Progenitor cell of endocrine pancreas (in vitro differentiated cells): ENCODE measurements around the gene MTF1. TPM values are rescaled to one million over a fixed set of nuclear protein-coding genes. Genes with fewer than 3 reads are reported as not detected.
"Not testable (repeated sequence)": the region's sequence is repeated elsewhere in the genome, so short reads cannot be mapped to it uniquely, and the experiment has no call there.

ENCODE experiments used
- DNase-seq: peaks from one replicate; pipeline ENCODE4 v3.0.0; 2021; ENCODE audit warnings: low spot score; ENCODE audit not compliant: unreplicated experiment
- H3K27ac Mint-ChIP-seq: 2 replicates; pipeline ENCODE4 v1.8.0; 2021; ENCODE audit warnings: mild to moderate bottlenecking, moderate library complexity, mixed read lengths
- H3K27me3 Mint-ChIP-seq: 2 replicates; pipeline ENCODE4 v1.8.0; 2021; ENCODE audit warnings: mixed read lengths
- H3K36me3 Mint-ChIP-seq: 2 replicates; pipeline ENCODE4 v1.8.0; 2022; ENCODE audit warnings: mixed read lengths; ENCODE audit not compliant: insufficient read depth
- H3K4me1 Mint-ChIP-seq: 2 replicates; pipeline ENCODE4 v1.8.0; 2021; ENCODE audit warnings: low read depth, mixed read lengths
- H3K4me3 Mint-ChIP-seq: 2 replicates; pipeline ENCODE4 v1.8.0; 2021; ENCODE audit warnings: low read depth, mild to moderate bottlenecking, moderate library complexity, mixed read lengths
- H3K9me3 Mint-ChIP-seq: 2 replicates; pipeline ENCODE4 v1.8.0; 2021; ENCODE audit warnings: low read depth, mixed read lengths
- long read RNA-seq: library from polyadenylated mRNA; unstranded; transcript quantifications from one replicate; pipeline ENCODE4 v2.0.0, GENCODE V29; 2020
- total RNA-seq: library from RNA; stranded (reverse); gene quantifications from 2 replicates; pipeline ENCODE4 v1.2.1, GENCODE V29; 2021
- TF ChIP-seq, protein P1 (sequence below): fragments of 200-600 bp; sonication (generic); IDR thresholded peaks from one replicate; pipeline ENCODE4 v1.5.0; 2021; ENCODE audit warnings: antibody characterized with exemption, mild to moderate bottlenecking; ENCODE audit not compliant: unreplicated experiment

MTF1 gene
- total RNA-seq: 15.3 and 20.4 TPM in 2 replicates
- long read RNA-seq, full-length matches to known transcripts: 12 of 18 reads
- long read RNA-seq, partial matches to known transcripts: 3 of 18 reads
- long read RNA-seq, other reads (novel, unspliced or antisense): 3 of 18 reads

DNA sequence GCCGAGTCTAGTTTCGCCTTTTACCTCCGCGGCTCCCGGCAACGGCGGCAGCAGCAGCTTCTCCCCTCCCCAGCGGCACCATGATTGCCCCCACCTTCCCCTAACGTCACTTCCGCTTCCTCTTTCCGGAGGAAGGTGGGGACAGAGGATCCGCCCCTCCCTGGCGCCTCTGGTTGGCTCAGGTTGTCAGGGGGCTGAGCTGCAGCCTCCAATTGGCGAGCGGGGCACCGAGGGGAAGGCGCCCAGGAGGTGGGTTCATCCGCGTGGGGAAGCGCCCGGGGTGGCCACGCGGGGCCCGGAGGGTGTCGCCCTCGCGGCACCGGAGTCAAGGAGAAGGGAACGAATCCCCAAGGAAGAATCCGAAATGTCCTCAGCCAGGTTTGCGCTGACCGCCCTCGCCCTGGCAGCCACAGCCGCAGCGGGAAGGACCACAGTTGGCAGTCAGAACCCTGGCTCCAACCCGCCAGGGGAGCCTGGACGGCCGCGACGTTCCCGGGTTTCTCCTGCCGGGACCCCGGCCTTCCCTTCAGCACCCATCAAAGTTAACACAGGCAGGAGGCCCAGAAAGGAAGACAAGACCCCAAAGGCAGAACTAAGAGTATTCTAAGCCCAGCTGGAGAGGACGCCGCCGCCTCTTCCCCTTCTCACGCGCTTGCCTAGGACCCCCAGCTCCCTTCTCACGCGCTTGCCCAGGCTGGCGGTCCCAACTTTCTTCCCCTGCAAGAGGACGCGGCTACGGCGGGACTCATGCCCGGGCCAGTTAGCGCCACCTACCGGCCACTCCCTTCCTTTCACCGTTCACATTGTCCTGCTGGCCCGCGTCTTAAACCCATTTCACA is at the start of gene MTF1:
Gene MTF1 (minus strand): TSS at position 86 of the 839 bp plus-strand sequence. CDS start 1,934 bp downstream, outside the sequence.
- DNase-seq: peak; percentile 89
- peaks cover 9% of the 10 kb centered on the region for H3K36me3 Mint-ChIP-seq
- H3K27me3 Mint-ChIP-seq: no peaks in the 10 kb centered on the region
- peak within 1 kb of the TSS; percentile 94 for H3K4me3 Mint-ChIP-seq
- TF ChIP-seq, protein P1, sequence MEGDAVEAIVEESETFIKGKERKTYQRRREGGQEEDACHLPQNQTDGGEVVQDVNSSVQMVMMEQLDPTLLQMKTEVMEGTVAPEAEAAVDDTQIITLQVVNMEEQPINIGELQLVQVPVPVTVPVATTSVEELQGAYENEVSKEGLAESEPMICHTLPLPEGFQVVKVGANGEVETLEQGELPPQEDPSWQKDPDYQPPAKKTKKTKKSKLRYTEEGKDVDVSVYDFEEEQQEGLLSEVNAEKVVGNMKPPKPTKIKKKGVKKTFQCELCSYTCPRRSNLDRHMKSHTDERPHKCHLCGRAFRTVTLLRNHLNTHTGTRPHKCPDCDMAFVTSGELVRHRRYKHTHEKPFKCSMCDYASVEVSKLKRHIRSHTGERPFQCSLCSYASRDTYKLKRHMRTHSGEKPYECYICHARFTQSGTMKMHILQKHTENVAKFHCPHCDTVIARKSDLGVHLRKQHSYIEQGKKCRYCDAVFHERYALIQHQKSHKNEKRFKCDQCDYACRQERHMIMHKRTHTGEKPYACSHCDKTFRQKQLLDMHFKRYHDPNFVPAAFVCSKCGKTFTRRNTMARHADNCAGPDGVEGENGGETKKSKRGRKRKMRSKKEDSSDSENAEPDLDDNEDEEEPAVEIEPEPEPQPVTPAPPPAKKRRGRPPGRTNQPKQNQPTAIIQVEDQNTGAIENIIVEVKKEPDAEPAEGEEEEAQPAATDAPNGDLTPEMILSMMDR: peak; percentile 99
- peaks cover 9% of the 10 kb centered on the region for H3K4me1 Mint-ChIP-seq
- peak within 1 kb of the TSS; percentile 96 for H3K27ac Mint-ChIP-seq
- no peaks in the 10 kb centered on the region for H3K9me3 Mint-ChIP-seq

DNA sequence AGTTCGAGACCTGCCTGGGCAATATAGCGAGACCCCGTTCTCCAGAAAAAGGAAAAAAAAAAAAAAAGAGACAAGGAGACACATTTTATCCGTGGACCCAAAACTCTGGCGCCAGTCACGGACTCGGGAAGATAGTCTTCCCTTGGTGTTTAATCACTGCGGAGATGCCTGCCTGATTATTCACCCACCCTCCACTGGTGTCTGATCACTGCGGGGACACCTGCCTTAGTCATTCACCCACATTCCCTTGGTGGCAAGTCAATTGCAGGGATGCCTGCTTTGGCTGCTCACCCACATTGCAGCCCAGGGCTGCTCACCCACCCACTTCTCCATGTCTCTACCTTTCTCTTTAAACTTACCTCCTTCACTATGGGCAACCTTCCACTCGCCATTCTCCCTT is 49.1 kb upstream of the MTF1 start:
- peak overlapping the region; percentile 43 for H3K27ac Mint-ChIP-seq
- H3K27me3 Mint-ChIP-seq: not testable (repeated sequence)

DNA sequence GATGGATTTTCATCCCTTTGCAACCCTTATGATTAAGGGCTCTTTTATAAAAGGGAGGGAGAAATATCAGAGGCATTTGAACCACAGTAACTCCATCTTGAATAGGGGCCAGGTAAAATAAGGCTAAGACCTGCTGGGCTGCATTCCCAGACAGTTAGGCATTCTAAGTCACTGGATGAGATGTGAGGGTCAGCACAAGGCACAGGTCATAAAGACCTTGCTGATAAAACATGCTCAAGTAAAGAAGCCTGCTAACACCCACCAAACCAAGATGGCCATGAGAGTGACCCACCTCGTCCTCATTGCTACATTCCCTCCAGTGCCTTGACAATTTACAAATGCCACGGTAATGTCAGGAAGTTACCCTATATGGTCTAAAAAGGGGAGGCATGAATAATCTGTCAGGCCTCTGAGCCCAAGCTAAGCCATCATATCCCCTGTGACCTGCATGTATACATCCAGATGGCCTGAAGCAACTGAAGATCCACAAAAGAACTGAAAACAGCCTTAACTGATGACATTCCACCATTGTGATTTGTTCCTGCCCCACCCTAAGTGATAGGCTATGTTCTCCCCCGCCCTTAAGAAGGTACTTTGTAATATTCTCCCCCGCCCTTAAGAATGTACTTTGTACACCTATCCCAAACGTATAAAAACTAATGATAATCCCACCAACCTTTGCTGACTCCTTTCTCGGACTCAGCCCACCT is 48.2 kb upstream of the MTF1 start:
- not testable (repeated sequence) for H3K27ac Mint-ChIP-seq, H3K4me1 Mint-ChIP-seq, H3K4me3 Mint-ChIP-seq, H3K27me3 Mint-ChIP-seq, DNase-seq
- Mint-ChIP-seq H3K9me3 (peaks cover 23% of the 10 kb centered on the region), H3K36me3 (peaks cover 33% of the 10 kb centered on the region)

More for the DNA sequence above, 49.1 kb upstream of the MTF1 start:
- H3K4me1 Mint-ChIP-seq, H3K4me3 Mint-ChIP-seq, DNase-seq: not testable (repeated sequence)
- Mint-ChIP-seq H3K36me3 (peaks cover 30% of the 10 kb centered on the region), H3K9me3 (peaks cover 23% of the 10 kb centered on the region)

DNA sequence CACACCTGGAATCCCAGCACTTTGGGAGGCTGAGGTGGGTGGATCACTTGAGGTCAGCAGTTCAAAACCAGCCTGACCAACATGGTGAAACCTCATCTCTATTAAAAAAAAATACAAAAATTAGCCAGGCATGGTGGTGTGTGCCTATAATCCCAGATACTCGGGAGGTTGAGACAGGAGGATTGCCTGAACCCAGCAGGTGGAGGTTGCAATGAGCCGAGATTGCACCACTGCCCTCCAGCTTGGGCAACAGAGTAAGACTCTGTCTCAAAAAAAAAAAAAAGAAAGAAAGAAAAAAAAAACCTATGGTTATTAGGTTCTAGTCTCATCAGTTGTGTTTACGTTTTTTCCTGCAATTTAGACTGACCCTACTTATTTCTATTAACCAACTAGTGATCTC is 47.2 kb upstream of the MTF1 start:
- not testable (repeated sequence) for DNase-seq, H3K27me3 Mint-ChIP-seq, H3K27ac Mint-ChIP-seq, H3K4me3 Mint-ChIP-seq, H3K4me1 Mint-ChIP-seq
- H3K9me3 Mint-ChIP-seq: peaks cover 23% of the 10 kb centered on the region
- peaks cover 36% of the 10 kb centered on the region for H3K36me3 Mint-ChIP-seq

DNA sequence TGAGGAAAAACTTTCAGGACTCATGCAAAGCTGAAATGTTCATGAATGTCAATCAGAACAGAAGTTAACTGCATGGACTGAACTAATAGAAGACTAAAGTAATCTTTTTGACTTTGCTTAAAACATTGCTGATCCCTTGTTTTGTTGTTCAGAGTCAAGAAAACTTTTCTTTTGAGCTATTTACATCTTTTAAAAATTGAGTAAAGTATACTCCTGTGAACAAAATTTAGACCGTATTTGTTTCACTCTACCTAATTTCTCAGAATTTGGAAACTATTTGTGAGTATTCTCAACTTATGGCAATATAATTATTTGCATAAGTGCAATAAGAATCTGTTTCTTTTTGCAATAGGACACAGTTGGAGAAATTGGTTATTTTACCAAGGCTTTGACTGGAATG is 46.3 kb upstream of the MTF1 start:
- TF ChIP-seq, protein P1: no peak
- Mint-ChIP-seq H3K27ac (no peak overlapping the region), H3K4me1 (no peaks in the 10 kb centered on the region), H3K36me3 (peaks cover 40% of the 10 kb centered on the region), H3K4me3 (no peak overlapping the region), H3K27me3 (no peaks in the 10 kb centered on the region), H3K9me3 (peaks cover 23% of the 10 kb centered on the region)
- no peak for DNase-seq

DNA sequence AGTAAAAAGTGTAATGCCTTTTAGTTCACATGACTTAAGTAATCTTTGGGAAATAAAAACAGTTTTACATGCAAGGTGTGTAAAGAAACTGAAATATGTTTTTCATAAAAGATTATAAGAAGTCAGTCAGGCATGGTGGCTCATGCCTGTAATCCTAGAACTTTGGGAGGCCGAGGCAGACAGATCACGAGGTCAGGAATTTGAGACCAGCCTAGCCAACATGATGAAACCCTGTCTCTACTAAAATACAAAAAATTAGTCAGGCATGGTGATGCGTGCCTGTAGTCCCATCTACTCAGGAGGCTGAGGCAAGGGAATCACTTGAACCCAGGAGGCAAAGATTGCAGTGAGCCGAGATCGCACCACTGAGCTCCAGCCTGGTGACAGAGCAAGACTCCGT is 44.5 kb upstream of the MTF1 start:
- not testable (repeated sequence) for DNase-seq

DNA sequence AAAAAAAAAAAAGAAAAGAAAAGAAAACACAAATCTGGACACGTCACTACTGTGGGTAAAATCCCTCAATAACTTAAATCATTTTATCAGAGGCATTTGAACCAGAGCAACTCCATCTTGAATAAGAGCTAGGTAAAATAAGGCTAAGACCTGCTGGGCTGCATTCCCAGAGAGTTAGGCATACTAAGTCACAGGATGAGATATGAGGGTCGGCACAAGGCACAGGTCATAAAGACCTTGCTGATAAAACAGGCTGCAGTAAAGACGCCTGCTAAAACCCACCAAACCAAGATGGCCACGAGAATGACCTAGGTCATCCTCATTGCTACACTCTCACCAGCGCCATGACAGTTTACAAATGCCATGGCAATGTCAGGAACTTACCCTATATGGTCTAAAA is 43.6 kb upstream of the MTF1 start:
- Mint-ChIP-seq H3K36me3 (peaks cover 26% of the 10 kb centered on the region), H3K27ac (peak overlapping the region; percentile 81), H3K4me3 (no peak overlapping the region)

More for the DNA sequence above, 44.5 kb upstream of the MTF1 start:
- H3K27me3 Mint-ChIP-seq, H3K4me3 Mint-ChIP-seq, H3K4me1 Mint-ChIP-seq, H3K27ac Mint-ChIP-seq: not testable (repeated sequence)
- H3K36me3 Mint-ChIP-seq: peaks cover 30% of the 10 kb centered on the region
- peaks cover 16% of the 10 kb centered on the region for H3K9me3 Mint-ChIP-seq

More for the DNA sequence above, 43.6 kb upstream of the MTF1 start:
- Mint-ChIP-seq H3K27me3 (no peaks in the 10 kb centered on the region), H3K4me1 (no peaks in the 10 kb centered on the region), H3K9me3 (peaks cover 8% of the 10 kb centered on the region)
- TF ChIP-seq, protein P1: no peak
- DNase-seq: no peak
